ENCODE results near the gene HOXB9.

DNA sequence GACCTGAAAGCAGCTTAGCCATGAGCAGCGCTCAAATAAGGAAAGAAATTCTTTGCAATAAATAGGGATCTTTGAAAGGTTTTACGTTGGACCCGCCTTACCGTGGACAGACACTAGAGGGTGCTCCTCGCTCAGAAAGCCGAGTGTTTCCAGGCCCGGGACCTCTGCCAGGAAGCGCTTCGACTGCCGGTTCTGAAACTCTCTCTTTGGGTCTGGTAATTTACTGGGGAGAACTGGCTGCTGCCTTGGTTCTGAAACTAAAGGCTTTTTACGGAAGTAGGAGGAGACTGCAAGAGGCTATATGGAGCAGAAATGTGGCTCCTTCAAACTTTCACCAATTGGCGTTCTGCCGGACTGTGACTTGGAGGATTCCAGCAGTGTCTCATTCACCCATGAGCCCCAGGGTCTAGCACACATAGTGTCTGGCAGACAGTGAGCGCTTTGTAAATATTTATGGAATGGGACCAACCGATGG, 45.6 kb upstream of the HOXB9 start:
- TF ChIP-seq CTCF (IDR thresholded peaks at IDR 0.05; ENCODE audit: insufficient read depth, low read length) = peak; percentile 80
- no peak for TF ChIP-seq POLR2AphosphoS5 (IDR thresholded peaks at IDR 0.05; ENCODE audit: low read depth)
- TF ChIP-seq SPI1 (IDR thresholded peaks at IDR 0.05; ENCODE audit: borderline replicate concordance, low read depth) = no peak
